Activated CD8-positive, alpha-beta memory T cell treated with anti-CD3 and anti-CD28 coated beads, Interleukin-2, amount 50 U/mL, for 1 hour (primary cell): Measurements from ENCODE around the gene TMEM209.
"Not testable (repeated sequence)": the region's sequence is repeated elsewhere in the genome, so short reads cannot be mapped to it uniquely, and the experiment has no call there.

Experiments used
- DNase-seq: peaks from one replicate; pipeline ENCODE4 v3.0.0-alpha.2; 2020; ENCODE audit errors: extremely low read depth

The TMEM209 gene

GRCh38 chr7:130205084-130205947, at the start of gene TMEM209:
TSS of gene TMEM209 (minus strand) at chr7:130205406. CDS start at chr7:130205375, 31 bp downstream.
- peak; percentile 88 for DNase-seq

DNA sequence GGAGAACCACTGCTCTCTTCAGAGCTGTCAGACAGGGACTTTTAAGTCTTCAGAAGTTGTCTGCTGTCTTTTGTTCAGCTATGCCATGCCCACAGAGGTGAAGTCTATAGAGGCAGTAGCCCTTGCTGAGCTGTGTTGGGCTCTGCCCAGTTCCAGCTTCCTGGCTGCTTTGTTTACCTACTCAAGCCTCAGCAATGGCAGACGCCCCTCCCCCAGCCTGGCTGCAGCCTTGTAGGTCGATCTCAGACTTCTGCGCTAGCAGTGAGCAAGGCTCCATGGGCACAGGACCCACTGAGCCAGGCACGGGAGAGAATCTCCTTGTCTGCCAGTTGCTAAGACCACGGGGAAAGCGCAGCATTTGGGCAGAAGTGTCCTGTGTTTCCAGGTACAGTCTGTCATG, 49.3 kb upstream of the TMEM209 start:
- no peak for DNase-seq

GRCh38 chr7:130249626-130250025, 44.4 kb upstream of the TMEM209 start:
- DNase-seq = not testable (repeated sequence)

DNA sequence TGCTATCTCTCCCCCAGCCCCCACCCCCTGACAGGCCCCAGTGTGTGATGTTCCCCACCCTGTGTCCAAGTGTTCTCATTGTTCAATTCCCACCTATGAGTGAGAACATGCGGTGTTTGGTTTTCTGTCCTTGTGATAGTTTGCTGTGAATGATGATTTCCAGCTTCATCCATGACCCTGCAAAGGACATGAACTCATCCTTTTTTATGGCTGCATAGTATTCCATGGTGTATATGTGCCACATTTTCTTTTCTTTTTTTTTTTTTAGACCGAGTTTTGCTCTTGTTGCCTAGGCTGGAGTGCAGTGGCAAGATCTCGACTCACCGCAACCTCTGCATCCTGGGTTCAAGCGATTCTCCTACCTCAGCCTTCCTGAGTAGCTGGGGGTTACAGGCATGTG, 43.6 kb upstream of the TMEM209 start:
- not testable (repeated sequence) for DNase-seq

- DNase-seq = not testable (repeated sequence)
Observed at GRCh38 chr7:130246491-130246890, 41.3 kb upstream of the TMEM209 start.

- DNase-seq = not testable (repeated sequence)
Observed at GRCh38 chr7:130243486-130243885, 38.3 kb upstream of the TMEM209 start.

GRCh38 chr7:130242198-130243014, 37.2 kb upstream of the TMEM209 start:
- peak; percentile 4 for DNase-seq

DNA sequence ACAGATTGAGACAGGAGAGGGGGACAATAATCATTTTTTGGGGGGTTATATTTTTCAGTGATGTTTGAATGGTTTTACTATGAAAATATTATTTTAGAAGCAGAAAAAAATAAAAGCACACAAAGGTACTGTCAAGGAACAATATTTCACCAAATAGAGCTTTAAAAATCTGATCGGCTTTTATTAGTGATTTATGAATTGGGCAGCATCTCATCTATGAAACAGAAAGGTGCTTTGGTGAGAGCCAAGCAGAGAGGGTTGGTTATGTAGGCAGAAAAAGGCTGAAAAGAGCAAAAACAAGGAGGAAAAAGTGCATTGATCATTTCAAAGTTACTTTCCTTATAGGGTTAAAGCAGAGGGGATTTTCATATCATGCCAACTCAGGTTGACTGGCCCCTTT, 35.0 kb upstream of the TMEM209 start:
- no peak for DNase-seq

DNA sequence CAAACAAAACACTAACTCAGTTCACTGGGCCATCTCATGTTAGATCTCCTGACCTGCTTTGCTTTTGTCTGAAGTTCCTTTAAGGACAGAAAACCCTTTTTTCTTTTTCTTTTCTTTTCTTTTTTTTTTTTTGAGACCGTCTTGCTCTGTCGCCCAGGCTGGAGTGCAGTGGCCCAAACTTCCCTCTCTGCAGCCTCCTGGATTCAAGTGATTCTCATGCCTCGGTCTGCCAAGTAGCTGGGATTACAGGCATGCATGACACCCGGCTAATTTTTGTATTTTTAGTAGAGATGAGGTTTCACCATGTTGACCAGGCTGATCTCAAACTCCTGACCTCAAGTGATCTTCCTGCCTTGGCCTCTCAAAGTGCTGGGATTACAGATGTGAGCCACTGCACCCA, 31.2 kb upstream of the TMEM209 start:
- DNase-seq = not testable (repeated sequence)

- no peak for DNase-seq
Observed at GRCh38 chr7:130234078-130234477, 28.9 kb upstream of the TMEM209 start.

GRCh38 chr7:130232209-130232608, 27.0 kb upstream of the TMEM209 start:
- DNase-seq = no peak

- no peak for DNase-seq
Observed at GRCh38 chr7:130231792-130232191, 26.6 kb upstream of the TMEM209 start.

DNA sequence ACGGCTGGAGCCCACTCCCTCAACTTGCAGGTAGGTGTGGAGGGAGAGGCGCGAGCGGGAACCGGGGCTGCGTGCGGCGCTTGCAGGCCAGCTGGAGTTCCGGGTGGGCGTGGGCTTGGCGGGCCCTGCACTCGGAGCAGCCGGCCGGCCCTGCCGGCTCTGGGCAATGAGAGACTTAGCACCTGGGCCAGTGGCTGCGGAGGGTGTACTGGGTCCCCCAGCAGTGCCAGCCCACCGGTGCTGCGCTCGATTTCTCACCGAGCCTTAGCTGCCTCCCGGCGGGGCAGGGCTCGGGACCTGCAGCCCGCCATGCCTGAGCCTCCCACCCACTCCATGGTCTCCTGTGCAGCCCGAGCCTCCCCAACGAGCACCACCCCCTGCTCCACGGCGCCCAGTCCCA, 24.8 kb upstream of the TMEM209 start:
- not testable (repeated sequence) for DNase-seq

DNA sequence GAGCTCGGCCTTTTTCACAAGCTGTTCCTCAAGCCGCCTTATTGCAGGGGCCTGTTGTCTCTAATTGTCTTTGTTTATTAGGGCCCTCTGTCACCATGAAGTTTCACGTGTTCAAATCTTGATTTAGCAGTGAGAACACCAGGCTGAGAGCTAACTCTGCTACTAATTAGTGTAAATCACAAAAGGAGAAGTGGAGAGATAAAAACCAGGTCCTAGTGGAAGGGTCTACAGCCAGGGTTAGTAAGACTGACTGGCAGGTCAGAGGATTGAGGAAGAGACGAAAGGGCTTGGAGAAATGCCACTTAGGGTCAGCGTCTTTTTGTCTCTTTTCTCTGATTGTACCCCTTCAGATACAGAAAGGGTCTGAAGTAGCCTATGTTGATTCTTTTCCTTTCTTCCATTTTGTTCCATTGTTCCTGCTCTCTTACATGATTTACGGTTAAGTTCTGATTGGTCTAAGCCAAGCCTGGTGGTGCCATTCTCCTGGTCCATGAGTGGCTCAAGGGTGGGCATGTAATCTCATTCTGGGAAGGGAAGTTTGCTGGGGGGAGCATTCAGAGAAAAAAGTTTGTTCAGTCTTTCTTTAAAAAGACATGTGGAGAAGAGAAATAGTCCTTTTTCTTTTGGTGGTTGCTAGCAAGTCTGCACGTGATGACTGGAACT, 23.8 kb upstream of the TMEM209 start:
- no peak for DNase-seq

- DNase-seq = no peak
Observed at GRCh38 chr7:130227883-130228575, 22.8 kb upstream of the TMEM209 start.

GRCh38 chr7:130226333-130226732, 21.1 kb upstream of the TMEM209 start:
- no peak for DNase-seq

GRCh38 chr7:130224923-130225322, 19.7 kb upstream of the TMEM209 start:
- DNase-seq = not testable (repeated sequence)

DNA sequence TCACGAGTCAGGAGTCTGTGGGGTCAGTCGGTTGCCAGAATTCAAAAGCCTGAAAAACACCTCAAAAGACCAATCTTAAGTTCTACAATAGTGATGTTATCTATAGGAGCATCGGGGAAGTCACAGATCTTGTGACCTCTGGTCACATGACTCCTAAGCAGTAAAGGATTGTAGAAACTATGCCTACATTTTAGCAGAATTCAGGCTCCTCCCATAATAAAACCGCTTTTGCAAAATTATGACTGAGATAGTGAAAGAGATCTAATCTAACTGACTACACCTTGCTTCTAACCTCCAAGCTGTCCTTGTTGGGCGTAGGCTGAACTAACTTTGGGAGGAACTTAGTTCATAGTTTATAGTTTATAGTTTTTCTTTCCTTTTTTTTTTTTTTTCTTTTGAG, 19.0 kb upstream of the TMEM209 start:
- no peak for DNase-seq

DNA sequence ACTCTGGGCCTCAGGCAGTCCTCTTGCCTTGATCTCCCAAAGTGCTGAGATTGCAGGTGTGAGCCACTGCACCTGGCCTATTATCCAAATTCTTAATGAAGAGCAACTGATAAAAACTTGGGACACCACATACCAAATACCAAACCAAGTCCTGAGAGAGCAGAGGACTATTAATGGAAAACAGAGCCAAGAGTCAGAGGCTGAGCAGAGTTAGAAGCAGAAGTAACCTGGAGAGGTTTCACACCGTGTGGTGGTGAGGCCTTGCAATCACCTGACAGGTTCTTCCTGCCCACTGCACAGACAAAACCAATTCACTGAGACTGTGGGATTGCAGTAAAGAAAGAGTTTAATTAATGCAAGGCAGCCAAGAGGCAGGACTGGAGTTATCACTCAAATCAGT, 18.4 kb upstream of the TMEM209 start:
- no peak for DNase-seq

GRCh38 chr7:130221746-130222145, 16.5 kb upstream of the TMEM209 start:
- DNase-seq = no peak

GRCh38 chr7:130219871-130220270, 14.7 kb upstream of the TMEM209 start:
- no peak for DNase-seq
